ENCODE measurements around the gene CHN2. TPM values are rescaled to one million over a fixed set of nuclear protein-coding genes. Genes with fewer than 3 reads are reported as not detected.

The CHN2 gene
- total RNA-seq, 4 donors from 2014 or later = 8.0 to 9.8 (median 8.9) TPM

DNA sequence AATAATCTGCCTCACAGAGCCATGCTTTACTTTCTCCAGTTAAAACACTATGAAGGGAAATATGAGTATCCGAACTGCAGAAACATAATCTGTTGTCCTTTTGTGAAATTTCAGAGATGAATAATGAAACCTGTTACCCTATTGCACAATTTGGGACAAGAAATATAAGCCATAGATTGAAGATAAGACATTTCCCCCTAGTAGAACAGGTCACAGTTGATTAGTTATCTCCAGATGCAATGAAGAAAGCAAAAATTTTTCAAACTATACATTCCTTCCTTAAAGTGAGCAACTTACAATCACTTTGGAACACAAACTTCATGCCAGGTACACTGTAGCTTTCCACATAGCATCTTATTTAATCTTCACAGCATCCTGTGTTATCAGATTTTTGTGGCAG, 2.3 kb upstream of the CHN2 start:
- TF ChIP-seq POLR2AphosphoS5 (IDR thresholded peaks at IDR 0.05) (no peak), EP300 (IDR thresholded peaks at IDR 0.05) (no peak), POLR2A (IDR thresholded peaks at IDR 0.05; ENCODE audit: low read depth) (no peak)
- TF ChIP-seq, protein P1, sequence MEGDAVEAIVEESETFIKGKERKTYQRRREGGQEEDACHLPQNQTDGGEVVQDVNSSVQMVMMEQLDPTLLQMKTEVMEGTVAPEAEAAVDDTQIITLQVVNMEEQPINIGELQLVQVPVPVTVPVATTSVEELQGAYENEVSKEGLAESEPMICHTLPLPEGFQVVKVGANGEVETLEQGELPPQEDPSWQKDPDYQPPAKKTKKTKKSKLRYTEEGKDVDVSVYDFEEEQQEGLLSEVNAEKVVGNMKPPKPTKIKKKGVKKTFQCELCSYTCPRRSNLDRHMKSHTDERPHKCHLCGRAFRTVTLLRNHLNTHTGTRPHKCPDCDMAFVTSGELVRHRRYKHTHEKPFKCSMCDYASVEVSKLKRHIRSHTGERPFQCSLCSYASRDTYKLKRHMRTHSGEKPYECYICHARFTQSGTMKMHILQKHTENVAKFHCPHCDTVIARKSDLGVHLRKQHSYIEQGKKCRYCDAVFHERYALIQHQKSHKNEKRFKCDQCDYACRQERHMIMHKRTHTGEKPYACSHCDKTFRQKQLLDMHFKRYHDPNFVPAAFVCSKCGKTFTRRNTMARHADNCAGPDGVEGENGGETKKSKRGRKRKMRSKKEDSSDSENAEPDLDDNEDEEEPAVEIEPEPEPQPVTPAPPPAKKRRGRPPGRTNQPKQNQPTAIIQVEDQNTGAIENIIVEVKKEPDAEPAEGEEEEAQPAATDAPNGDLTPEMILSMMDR (IDR thresholded peaks at IDR 0.05) = no peak
- WGBS = 81% methylated on average over 1 of the region's 1 CpG
- no peak overlapping the region for H3K4me3 ChIP-seq
- intact Hi-C loops (cut with DNase I) = no loop called here
- DNase-seq (ENCODE audit: extremely low spot score) = no peak
- no peak overlapping the region for H3K27ac ChIP-seq (replicated peaks in 1 of 4)
- H3K36me3 ChIP-seq = no peaks in the 10 kb centered on the region
- no peaks in the 10 kb centered on the region for H3K9me3 ChIP-seq
- H3K4me1 ChIP-seq = peaks cover 14 to 31% (median 24%) of the 10 kb centered on the region in 4 donors
- H3K27me3 ChIP-seq = peaks cover 0 to 64% (median 2%) of the 10 kb centered on the region in 4 donors

DNA sequence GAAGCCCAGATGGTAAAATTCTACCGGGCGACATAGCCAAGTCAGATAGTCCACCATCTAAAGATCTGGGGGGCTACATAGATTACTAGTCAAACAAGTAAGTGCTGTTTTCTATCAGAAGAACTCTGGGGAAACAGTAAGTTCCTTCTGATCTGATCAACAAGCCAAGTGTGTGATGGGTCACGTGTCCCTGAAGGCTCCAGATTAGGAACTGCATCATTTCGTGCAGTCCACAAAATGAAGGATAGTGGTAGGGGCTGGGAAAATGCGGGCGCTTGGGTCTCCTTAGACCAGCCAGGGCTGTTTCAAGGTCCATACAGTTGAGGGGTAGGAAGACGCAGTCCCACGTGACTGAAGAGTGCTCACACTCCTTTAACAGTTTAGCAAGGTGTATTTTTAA, 1.8 kb upstream of the CHN2 start:
- intact Hi-C loops (cut with DNase I) = no loop called here

GRCh38 chr7:29193316-29194205, 1.0 kb upstream of the CHN2 start:
- Histone ChIP-seq H3K27ac (replicated peaks in 1 of 4) (peak overlapping the region; percentile 17 to 70 (median 64)), H3K4me3 (peak overlapping the region; percentile 65 to 71 (median 68)), H3K4me1 (peaks cover 14 to 31% (median 24%) of the 10 kb centered on the region in 4 donors), H3K9me3 (no peaks in the 10 kb centered on the region), H3K36me3 (no peaks in the 10 kb centered on the region), H3K27me3 (peaks cover 0 to 73% (median 2%) of the 10 kb centered on the region in 4 donors)
- WGBS = 31% methylated on average over 16 of the region's 26 CpGs
- TF ChIP-seq EP300 (IDR thresholded peaks at IDR 0.05) (no peak), POLR2AphosphoS5 (IDR thresholded peaks at IDR 0.05) (no peak), POLR2A (IDR thresholded peaks at IDR 0.05; ENCODE audit: low read depth) (no peak)
- TF ChIP-seq, protein P1 (IDR thresholded peaks at IDR 0.05) = no peak
- DNase-seq (ENCODE audit: extremely low spot score) = no peak
- intact Hi-C loops (cut with DNase I) = no loop called here

More for the DNA sequence above, 1.8 kb upstream of the CHN2 start:
- no peak for DNase-seq (ENCODE audit: extremely low spot score)
- H3K27ac ChIP-seq (replicated peaks in 1 of 4) = no peak overlapping the region
- no peaks in the 10 kb centered on the region for H3K9me3 ChIP-seq
- H3K36me3 ChIP-seq = no peaks in the 10 kb centered on the region
- peaks cover 14 to 31% (median 24%) of the 10 kb centered on the region in 4 donors for H3K4me1 ChIP-seq
- WGBS = 88% methylated on average over 8 of the region's 8 CpGs
- no peak overlapping the region for H3K4me3 ChIP-seq
- TF ChIP-seq POLR2A (IDR thresholded peaks at IDR 0.05; ENCODE audit: low read depth) = no peak
- TF ChIP-seq, protein P1 (IDR thresholded peaks at IDR 0.05) = no peak
- no peak for TF ChIP-seq EP300 (IDR thresholded peaks at IDR 0.05)
- no peak for TF ChIP-seq POLR2AphosphoS5 (IDR thresholded peaks at IDR 0.05)
- peaks cover 0 to 69% (median 2%) of the 10 kb centered on the region in 4 donors for H3K27me3 ChIP-seq

DNA sequence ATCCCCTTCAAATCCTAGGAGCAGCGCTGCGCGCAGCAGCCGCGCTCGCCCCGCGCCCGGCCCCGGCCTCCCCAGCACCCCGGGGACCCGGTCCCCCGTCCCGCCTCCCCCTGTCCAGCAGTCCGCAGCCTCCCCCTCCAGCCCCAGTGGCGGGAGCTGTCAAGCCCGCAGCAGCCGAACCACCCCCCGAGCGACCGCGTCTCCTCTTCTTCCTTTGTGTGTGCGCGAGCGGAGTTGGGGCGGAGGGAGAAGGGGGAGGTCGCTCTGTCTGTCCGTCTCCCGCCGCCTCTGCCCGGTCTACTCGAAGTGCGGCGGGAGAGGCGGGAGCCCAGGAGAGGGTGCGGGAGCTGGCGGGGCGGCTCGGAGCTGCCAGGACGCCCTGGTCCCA, 375 bp upstream of the CHN2 start:
- peak overlapping the region; percentile 17 to 70 (median 64) for H3K27ac ChIP-seq (replicated peaks in 1 of 4)
- peak overlapping the region; percentile 65 to 71 (median 68) for H3K4me3 ChIP-seq
- H3K36me3 ChIP-seq = no peaks in the 10 kb centered on the region
- no peak for DNase-seq (ENCODE audit: extremely low spot score)
- H3K9me3 ChIP-seq = no peaks in the 10 kb centered on the region
- H3K4me1 ChIP-seq = peaks cover 14 to 31% (median 24%) of the 10 kb centered on the region in 4 donors
- no peak for TF ChIP-seq POLR2A (IDR thresholded peaks at IDR 0.05; ENCODE audit: low read depth)
- TF ChIP-seq, protein P1 (IDR thresholded peaks at IDR 0.05) = no peak
- no peak for TF ChIP-seq POLR2AphosphoS5 (IDR thresholded peaks at IDR 0.05)
- no peak for TF ChIP-seq EP300 (IDR thresholded peaks at IDR 0.05)
- 2% methylated on average over 11 of the region's 40 CpGs for WGBS
- intact Hi-C loops (cut with DNase I) = no loop called here
- peaks cover 0 to 70% (median 2%) of the 10 kb centered on the region in 4 donors for H3K27me3 ChIP-seq
